ENCODE results near the gene MSI2. TPM values are rescaled to one million over a fixed set of nuclear protein-coding genes. Genes with fewer than 3 reads are reported as not detected.
A peak's percentile ranks its signal among the peaks of the same experiment; 100 is the strongest.

MSI2 gene
- total RNA-seq, 1 donor from 2014 or later = 140 TPM

DNA sequence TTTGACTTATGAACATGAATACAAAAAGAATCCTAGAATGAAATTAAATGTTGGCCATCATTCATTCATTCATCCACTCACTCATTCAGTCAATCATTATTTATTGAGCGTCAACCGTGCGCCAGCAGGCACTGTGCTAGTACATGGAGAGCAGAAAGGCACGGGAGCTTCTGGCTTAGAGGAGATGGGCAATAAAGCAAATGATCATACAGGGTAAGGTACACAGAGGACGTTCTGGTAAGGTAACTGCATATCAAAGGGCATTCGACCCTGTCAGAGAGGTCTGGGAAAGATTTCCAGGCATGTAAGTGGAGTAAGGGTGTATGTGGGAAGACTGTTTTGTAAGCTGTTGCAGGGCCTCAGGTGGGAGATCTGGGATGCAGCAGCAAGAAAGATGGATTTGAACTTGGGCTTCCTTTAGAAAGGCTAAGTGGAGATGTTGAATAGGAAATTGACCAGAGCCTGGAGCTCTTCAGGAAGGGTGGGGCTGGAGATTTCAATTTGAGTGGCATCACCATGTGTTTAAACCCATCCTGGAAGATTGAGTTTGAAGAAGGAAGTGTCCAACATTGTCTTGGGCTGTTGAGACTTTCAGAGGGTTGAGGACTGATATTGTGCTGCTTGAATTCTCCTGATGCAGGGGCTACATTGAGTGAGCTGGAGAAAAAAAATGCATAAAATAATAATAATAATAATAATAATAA, 2.8 kb upstream of the MSI2 start:
- TF ChIP-seq, protein P1, sequence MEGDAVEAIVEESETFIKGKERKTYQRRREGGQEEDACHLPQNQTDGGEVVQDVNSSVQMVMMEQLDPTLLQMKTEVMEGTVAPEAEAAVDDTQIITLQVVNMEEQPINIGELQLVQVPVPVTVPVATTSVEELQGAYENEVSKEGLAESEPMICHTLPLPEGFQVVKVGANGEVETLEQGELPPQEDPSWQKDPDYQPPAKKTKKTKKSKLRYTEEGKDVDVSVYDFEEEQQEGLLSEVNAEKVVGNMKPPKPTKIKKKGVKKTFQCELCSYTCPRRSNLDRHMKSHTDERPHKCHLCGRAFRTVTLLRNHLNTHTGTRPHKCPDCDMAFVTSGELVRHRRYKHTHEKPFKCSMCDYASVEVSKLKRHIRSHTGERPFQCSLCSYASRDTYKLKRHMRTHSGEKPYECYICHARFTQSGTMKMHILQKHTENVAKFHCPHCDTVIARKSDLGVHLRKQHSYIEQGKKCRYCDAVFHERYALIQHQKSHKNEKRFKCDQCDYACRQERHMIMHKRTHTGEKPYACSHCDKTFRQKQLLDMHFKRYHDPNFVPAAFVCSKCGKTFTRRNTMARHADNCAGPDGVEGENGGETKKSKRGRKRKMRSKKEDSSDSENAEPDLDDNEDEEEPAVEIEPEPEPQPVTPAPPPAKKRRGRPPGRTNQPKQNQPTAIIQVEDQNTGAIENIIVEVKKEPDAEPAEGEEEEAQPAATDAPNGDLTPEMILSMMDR (conservative IDR thresholded peaks at IDR 0.05) = no peak
- Mint-ChIP-seq H3K4me1 (peaks cover 34% of the 10 kb centered on the region), H3K36me3 (ENCODE audit: low read depth) (peaks cover 20% of the 10 kb centered on the region), H3K4me3 (peak overlapping the region; percentile 24), H3K9me3 (peaks cover 14% of the 10 kb centered on the region), H3K27ac (ENCODE audit: unreplicated experiment) (no peak overlapping the region), H3K27me3 (ENCODE audit: low read depth) (no peaks in the 10 kb centered on the region)
- DNase-seq (ENCODE audit: low read depth, low spot score) = no peak

DNA sequence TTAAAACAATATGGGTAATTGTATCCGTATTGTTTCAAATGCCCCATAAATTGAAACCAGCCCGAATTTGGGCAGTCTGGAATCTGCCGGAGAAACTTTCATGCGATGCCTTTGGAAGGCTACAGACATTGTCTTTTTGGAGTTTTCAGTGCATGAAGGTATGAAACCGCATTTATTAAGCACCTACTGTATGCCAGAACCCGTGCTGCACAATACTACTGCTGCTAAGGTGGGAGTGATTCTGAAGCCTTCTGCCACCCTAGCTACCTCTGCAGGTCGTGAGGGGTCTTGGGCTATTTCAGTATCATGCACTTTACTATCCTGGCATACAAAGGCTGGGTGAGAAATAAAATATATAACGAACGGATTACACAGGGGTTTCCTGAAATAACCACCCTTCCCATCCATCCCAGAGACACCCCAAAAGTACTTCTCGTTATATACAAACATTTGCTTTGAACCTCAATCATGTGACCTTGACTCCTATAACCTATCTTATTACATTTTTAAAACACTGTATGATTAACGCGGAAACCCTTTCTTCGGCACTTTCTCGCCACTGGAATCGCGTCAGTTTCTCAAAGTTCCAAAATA, 1.0 kb upstream of the MSI2 start:
- H3K9me3 Mint-ChIP-seq = peaks cover 5% of the 10 kb centered on the region
- peaks cover 11% of the 10 kb centered on the region for H3K36me3 Mint-ChIP-seq (ENCODE audit: low read depth)
- peak overlapping the region; percentile 92 for H3K4me3 Mint-ChIP-seq
- peaks cover 52% of the 10 kb centered on the region for H3K4me1 Mint-ChIP-seq
- DNase-seq (ENCODE audit: low read depth, low spot score) = no peak
- H3K27me3 Mint-ChIP-seq (ENCODE audit: low read depth) = no peaks in the 10 kb centered on the region
- H3K27ac Mint-ChIP-seq (ENCODE audit: unreplicated experiment) = peak overlapping the region; percentile 91
- TF ChIP-seq, protein P1 (conservative IDR thresholded peaks at IDR 0.05) = no peak

DNA sequence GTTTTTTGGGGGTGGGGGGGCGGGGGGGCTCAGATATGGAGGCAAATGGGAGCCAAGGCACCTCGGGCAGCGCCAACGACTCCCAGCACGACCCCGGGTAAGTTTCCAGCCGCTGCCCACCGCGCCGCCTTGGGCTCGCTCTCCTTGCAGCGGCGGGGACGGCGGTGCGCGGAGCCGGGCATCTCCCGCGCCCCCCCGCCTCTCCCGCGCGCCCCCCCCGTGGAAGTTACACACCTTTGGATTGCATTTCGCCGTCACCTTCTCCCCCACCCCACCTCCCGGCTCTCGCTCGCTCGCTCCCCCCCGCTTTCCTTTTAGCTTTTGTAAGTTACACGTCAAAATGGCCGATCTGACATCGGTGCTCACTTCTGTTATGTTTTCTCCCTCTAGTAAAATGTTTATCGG, 387 bp downstream of the MSI2 start:
- Mint-ChIP-seq H3K4me1 (peaks cover 66% of the 10 kb centered on the region), H3K27me3 (ENCODE audit: low read depth) (no peaks in the 10 kb centered on the region), H3K36me3 (ENCODE audit: low read depth) (peaks cover 3% of the 10 kb centered on the region), H3K9me3 (no peaks in the 10 kb centered on the region), H3K4me3 (peak overlapping the region; percentile 94), H3K27ac (ENCODE audit: unreplicated experiment) (no peak overlapping the region)
- TF ChIP-seq, protein P1 (conservative IDR thresholded peaks at IDR 0.05) = no peak
- no peak for DNase-seq (ENCODE audit: low read depth, low spot score)

DNA sequence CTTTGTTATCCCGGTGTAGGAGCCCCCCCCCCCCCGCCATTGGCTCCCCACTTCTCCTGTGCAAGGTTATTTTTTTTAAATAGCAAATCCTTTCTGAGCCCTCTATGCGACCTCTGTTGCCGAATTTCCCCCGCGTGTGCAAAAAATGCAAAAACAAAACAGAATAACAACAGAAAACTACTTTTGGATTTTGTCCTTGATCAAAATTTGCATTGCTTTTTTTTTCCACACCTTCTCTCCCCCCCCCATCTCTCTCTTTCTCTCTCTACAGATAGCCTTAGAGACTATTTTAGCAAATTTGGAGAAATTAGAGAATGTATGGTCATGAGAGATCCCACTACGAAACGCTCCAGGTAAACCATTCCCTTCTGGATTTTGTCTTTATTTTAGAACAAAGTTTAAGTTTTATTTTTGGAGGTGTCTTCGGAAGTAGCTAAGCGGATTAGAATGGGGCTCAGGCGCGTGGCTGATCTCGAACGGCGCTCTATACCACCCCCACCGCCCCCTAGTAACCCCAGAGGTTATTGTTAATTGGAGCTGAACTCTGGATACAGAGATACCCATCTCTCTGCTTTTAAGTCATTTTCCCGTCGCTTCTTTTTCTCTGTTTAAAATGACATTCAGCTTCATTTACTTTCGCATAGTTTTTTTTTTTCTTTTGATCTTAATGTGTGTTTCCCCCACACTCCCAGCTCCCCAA, 1.0 kb downstream of the MSI2 start:
- TF ChIP-seq, protein P1 (conservative IDR thresholded peaks at IDR 0.05) = no peak
- H3K9me3 Mint-ChIP-seq = no peaks in the 10 kb centered on the region
- no peak for DNase-seq (ENCODE audit: low read depth, low spot score)
- no peaks in the 10 kb centered on the region for H3K27me3 Mint-ChIP-seq (ENCODE audit: low read depth)
- peaks cover 7% of the 10 kb centered on the region for H3K36me3 Mint-ChIP-seq (ENCODE audit: low read depth)
- peak overlapping the region; percentile 51 for H3K27ac Mint-ChIP-seq (ENCODE audit: unreplicated experiment)
- H3K4me1 Mint-ChIP-seq = peaks cover 73% of the 10 kb centered on the region
- H3K4me3 Mint-ChIP-seq = peak overlapping the region; percentile 94

DNA sequence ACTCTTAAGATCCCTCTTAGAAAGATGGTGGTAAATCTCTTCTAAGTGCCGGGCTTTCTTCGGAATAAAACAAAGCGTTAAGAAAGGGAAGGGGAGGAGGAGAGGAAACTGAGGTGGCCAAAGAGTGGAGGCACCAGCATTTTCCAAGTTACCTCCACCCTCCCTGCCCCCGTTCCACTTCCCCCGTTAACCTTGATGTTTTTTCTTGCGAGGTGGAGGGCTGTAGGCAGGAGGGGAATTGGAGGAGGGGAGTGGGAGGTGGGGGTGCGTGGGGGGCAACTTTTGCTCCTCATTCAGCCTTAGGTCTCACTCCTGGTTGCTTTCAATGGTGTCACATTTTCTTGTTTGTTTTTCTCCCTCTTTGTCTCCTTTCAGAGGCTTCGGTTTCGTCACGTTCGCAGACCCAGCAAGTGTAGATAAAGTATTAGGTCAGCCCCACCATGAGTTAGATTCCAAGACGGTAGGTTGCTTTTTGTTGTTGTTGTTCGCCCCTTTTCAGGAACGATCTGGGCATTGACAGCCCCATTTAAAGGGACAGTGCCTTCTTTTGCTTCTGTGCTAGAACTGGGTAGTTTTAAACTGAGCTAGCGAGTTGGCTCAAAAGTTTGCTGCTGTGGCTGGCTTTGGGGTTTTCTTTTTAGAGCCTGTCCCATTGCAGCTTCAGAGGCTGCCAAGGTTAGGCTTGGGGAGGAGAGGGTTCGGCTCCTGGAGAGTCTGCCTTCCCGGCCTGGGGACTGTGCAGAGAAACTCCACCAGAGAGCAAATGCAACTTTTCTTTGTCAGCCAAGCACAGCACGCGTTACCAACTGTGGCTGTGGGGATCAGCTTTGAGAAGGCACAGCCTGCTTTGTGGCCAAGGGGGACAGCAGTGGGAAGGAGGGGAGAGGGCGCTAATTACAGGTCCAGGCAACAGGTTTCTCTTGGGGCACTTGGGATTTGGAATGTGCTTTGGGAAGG, 1.9 kb downstream of the MSI2 start:
- no peaks in the 10 kb centered on the region for H3K9me3 Mint-ChIP-seq
- H3K27me3 Mint-ChIP-seq (ENCODE audit: low read depth) = no peaks in the 10 kb centered on the region
- peak overlapping the region; percentile 83 for H3K27ac Mint-ChIP-seq (ENCODE audit: unreplicated experiment)
- peaks cover 81% of the 10 kb centered on the region for H3K4me1 Mint-ChIP-seq
- DNase-seq (ENCODE audit: low read depth, low spot score) = no peak
- H3K4me3 Mint-ChIP-seq = peak overlapping the region; percentile 94
- H3K36me3 Mint-ChIP-seq (ENCODE audit: low read depth) = peaks cover 15% of the 10 kb centered on the region
- TF ChIP-seq, protein P1 (conservative IDR thresholded peaks at IDR 0.05) = no peak

All from neural crest cell (in vitro differentiated cells).